Progenitor cell of endocrine pancreas (in vitro differentiated cells): ENCODE data around the gene OOSP4B. TPM values are rescaled to one million over a fixed set of nuclear protein-coding genes. Genes with fewer than 3 reads are reported as not detected.
"Not testable (repeated sequence)": the region's sequence is repeated elsewhere in the genome, so short reads cannot be mapped to it uniquely, and the experiment has no call there.

Source experiments
- DNase-seq: peaks from one replicate; pipeline ENCODE4 v3.0.0; 2021; ENCODE audit warnings: low spot score; ENCODE audit not compliant: unreplicated experiment
- H3K27ac Mint-ChIP-seq: 2 replicates; pipeline ENCODE4 v1.8.0; 2021; ENCODE audit warnings: mild to moderate bottlenecking, moderate library complexity, mixed read lengths
- H3K27me3 Mint-ChIP-seq: 2 replicates; pipeline ENCODE4 v1.8.0; 2021; ENCODE audit warnings: mixed read lengths
- H3K36me3 Mint-ChIP-seq: 2 replicates; pipeline ENCODE4 v1.8.0; 2022; ENCODE audit warnings: mixed read lengths; ENCODE audit not compliant: insufficient read depth
- H3K4me1 Mint-ChIP-seq: 2 replicates; pipeline ENCODE4 v1.8.0; 2021; ENCODE audit warnings: low read depth, mixed read lengths
- H3K4me3 Mint-ChIP-seq: 2 replicates; pipeline ENCODE4 v1.8.0; 2021; ENCODE audit warnings: low read depth, mild to moderate bottlenecking, moderate library complexity, mixed read lengths
- H3K9me3 Mint-ChIP-seq: 2 replicates; pipeline ENCODE4 v1.8.0; 2021; ENCODE audit warnings: low read depth, mixed read lengths
- long read RNA-seq: library from polyadenylated mRNA; unstranded; transcript quantifications from one replicate; pipeline ENCODE4 v2.0.0, GENCODE V29; 2020
- total RNA-seq: library from RNA; stranded (reverse); gene quantifications from 2 replicates; pipeline ENCODE4 v1.2.1, GENCODE V29; 2021
- TF ChIP-seq, protein P1 (sequence below): fragments of 200-600 bp; sonication (generic); IDR thresholded peaks from one replicate; pipeline ENCODE4 v1.5.0; 2021; ENCODE audit warnings: antibody characterized with exemption, mild to moderate bottlenecking; ENCODE audit not compliant: unreplicated experiment

Gene OOSP4B
- not detected in 2 replicates for total RNA-seq
- long read RNA-seq = 0 reads

DNA sequence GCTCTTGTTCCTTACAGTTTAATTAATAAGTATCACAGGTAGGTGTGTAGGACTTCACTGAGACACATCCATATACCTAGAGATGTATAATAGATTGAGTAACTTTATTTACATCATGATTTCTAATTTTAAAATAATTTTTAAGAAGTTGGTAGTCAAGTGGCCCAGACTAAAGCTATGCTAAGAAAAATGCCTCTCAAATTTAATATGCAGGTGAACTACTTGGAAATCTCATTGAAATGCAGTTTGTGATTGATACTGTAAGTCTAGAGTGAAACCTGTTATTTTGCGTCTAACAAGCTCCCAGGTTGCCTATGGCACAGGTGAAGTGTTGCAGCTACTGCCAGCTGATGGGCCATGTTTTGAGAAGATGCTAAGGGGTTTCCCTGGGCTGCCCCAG lies at the start of gene OOSP4B:
OOSP4B (plus strand) TSS at position 301 of the 400 bp plus-strand sequence.
- Mint-ChIP-seq H3K9me3 (no peaks in the 10 kb centered on the region), H3K27me3 (no peaks in the 10 kb centered on the region), H3K4me1 (no peaks in the 10 kb centered on the region), H3K27ac (no peak within 1 kb of the TSS), H3K4me3 (no peak within 1 kb of the TSS), H3K36me3 (no peaks in the 10 kb centered on the region)
- TF ChIP-seq, protein P1, sequence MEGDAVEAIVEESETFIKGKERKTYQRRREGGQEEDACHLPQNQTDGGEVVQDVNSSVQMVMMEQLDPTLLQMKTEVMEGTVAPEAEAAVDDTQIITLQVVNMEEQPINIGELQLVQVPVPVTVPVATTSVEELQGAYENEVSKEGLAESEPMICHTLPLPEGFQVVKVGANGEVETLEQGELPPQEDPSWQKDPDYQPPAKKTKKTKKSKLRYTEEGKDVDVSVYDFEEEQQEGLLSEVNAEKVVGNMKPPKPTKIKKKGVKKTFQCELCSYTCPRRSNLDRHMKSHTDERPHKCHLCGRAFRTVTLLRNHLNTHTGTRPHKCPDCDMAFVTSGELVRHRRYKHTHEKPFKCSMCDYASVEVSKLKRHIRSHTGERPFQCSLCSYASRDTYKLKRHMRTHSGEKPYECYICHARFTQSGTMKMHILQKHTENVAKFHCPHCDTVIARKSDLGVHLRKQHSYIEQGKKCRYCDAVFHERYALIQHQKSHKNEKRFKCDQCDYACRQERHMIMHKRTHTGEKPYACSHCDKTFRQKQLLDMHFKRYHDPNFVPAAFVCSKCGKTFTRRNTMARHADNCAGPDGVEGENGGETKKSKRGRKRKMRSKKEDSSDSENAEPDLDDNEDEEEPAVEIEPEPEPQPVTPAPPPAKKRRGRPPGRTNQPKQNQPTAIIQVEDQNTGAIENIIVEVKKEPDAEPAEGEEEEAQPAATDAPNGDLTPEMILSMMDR = no peak
- no peak for DNase-seq

DNA sequence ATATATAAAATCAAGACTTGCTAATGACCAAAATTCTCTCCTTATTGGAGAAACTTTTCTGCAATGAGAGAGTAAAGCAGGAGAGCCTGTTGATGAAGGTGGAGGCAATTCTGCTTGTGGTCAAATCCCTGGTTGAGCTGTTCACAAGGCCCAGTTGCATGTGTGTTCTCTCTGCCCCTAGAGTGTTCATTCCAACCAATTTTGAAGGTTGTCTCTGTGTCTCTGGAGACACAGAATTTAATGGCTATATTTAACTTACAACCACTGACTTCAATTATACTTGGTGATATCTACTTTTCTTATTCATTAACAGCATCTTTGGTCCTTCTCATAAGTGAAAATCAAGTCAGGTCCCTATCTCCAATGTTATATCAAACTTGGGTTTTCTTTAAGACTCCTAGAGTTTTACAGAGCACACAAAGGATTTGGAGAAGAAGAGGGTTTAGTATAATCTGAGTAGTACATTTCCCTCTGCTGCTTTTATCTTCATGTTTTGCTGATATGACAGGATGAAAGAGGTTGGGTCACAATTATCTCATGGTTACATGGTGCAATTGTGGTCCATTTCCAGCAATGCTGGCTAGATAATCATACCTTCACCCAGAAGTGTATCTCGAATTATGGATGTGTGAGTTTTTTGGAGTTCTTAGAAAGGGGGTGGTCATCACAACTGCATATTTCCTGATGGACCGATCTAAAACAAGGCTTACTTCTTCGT lies 49.1 kb upstream of the OOSP4B start:
- Mint-ChIP-seq H3K27me3 (no peaks in the 10 kb centered on the region), H3K4me3 (no peak overlapping the region), H3K9me3 (peaks cover 3% of the 10 kb centered on the region), H3K4me1 (peaks cover 6% of the 10 kb centered on the region), H3K27ac (no peak overlapping the region), H3K36me3 (no peaks in the 10 kb centered on the region)
- DNase-seq = no peak
- TF ChIP-seq, protein P1 = no peak

DNA sequence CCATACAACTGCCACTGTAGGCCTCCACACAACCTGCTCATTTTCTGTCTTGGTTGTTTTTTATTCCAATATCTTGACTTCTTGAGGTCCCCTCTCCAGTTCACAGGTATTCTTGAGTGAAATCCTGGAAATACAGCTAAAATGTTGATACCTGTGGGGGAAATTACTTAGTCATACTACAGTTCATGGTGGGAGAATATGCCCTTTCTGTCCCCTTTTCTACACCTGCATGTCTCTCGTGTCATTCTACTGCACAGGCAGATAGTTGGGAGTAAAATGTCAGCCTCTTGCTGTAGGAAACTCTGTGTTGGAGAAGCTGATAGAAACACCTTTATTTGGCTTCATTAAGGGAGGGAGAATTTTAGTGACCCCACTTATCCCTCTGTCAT lies 48.6 kb upstream of the OOSP4B start:
- peaks cover 10% of the 10 kb centered on the region for H3K4me1 Mint-ChIP-seq
- TF ChIP-seq, protein P1 = no peak

DNA sequence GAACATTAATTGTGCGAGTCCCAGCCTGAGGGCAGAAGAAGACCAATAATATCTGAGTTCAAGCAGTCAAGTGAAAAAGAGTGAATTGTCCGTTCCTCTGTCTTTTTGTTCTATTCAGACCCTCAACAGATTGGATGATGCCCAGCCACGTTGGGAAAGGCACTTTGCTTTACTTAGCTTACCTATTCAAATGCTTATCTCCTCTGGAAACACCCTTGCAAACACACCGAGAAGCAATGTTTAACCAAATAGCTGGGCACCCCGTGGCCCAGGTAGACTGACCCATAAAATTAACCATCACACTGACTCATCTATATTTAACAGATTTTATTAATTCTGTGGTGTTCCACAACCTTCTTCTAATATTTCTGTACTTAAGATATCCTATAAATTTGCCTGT lies 43.9 kb upstream of the OOSP4B start:
- DNase-seq = no peak
- no peaks in the 10 kb centered on the region for H3K27me3 Mint-ChIP-seq

More for the DNA sequence above, 48.6 kb upstream of the OOSP4B start:
- Mint-ChIP-seq H3K27ac (no peak overlapping the region), H3K36me3 (no peaks in the 10 kb centered on the region), H3K4me3 (no peak overlapping the region), H3K27me3 (no peaks in the 10 kb centered on the region), H3K9me3 (peaks cover 3% of the 10 kb centered on the region)
- DNase-seq = no peak

GRCh38 chr11:59981106-59981770 lies 35.7 kb upstream of the OOSP4B start:
- Mint-ChIP-seq H3K27me3 (no peaks in the 10 kb centered on the region), H3K9me3 (no peaks in the 10 kb centered on the region), H3K36me3 (no peaks in the 10 kb centered on the region), H3K27ac (no peak overlapping the region), H3K4me1 (no peaks in the 10 kb centered on the region), H3K4me3 (no peak overlapping the region)
- TF ChIP-seq, protein P1 = no peak
- DNase-seq = no peak

More for the DNA sequence above, 43.9 kb upstream of the OOSP4B start:
- H3K36me3 Mint-ChIP-seq = no peaks in the 10 kb centered on the region
- no peaks in the 10 kb centered on the region for H3K9me3 Mint-ChIP-seq
- H3K4me3 Mint-ChIP-seq = no peak overlapping the region
- no peak overlapping the region for H3K27ac Mint-ChIP-seq
- TF ChIP-seq, protein P1 = no peak
- peaks cover 8% of the 10 kb centered on the region for H3K4me1 Mint-ChIP-seq

- not testable (repeated sequence) for H3K27me3 Mint-ChIP-seq, H3K4me3 Mint-ChIP-seq, H3K27ac Mint-ChIP-seq, H3K36me3 Mint-ChIP-seq, H3K9me3 Mint-ChIP-seq, H3K4me1 Mint-ChIP-seq, DNase-seq
Measured at GRCh38 chr11:59982037-59982436, 34.9 kb upstream of the OOSP4B start.
